ENCODE measurements around the gene SLX4IP.

SLX4IP gene

DNA sequence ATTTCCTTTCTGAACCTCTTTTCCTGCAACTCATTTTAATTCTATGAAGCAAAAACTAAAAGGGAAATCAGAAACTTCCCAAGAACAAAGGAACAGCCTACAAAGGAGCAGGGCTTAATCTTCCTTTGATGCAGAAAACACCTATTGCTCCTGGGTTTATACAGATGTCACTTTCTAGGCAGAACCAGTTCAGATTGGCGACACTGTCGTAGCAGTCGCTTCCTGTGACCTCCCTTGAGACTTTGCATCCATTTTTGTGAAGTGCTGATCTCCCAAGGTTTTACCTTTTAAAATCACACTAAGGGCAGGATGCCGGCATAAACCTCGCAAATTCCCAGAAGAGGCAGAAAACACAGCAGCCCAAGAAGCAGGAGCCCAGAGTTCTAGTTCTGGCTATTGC is 198.6 kb downstream of the SLX4IP start:
- no peak for DNase-seq (ENCODE audit: low read depth)
- H3K4me3 ChIP-seq (ENCODE audit: low read depth, low read length) = no peak overlapping the region
- TF ChIP-seq, protein P1, sequence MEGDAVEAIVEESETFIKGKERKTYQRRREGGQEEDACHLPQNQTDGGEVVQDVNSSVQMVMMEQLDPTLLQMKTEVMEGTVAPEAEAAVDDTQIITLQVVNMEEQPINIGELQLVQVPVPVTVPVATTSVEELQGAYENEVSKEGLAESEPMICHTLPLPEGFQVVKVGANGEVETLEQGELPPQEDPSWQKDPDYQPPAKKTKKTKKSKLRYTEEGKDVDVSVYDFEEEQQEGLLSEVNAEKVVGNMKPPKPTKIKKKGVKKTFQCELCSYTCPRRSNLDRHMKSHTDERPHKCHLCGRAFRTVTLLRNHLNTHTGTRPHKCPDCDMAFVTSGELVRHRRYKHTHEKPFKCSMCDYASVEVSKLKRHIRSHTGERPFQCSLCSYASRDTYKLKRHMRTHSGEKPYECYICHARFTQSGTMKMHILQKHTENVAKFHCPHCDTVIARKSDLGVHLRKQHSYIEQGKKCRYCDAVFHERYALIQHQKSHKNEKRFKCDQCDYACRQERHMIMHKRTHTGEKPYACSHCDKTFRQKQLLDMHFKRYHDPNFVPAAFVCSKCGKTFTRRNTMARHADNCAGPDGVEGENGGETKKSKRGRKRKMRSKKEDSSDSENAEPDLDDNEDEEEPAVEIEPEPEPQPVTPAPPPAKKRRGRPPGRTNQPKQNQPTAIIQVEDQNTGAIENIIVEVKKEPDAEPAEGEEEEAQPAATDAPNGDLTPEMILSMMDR (IDR thresholded peaks at IDR 0.05; ENCODE audit: insufficient read depth, low read depth, low read length, missing control alignments) = no peak

DNA sequence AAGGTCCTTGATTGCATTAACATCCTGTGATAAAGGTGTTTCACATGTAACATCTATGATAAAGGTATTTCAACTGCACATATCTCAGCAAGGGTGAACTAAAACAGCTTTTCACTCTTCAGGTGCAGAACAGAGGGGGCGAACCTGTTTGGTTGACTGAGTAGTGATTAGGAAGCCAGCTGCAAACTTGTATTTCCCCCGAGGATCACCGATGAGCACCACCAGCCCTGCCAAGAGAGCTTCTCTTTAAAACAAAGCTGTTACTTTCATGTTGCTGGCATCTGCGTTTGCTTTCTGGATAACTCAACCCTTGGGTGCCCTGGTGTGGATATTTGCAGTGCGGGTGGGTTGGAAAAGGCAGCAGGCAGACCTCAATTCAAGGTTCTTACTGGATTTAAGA is 199.1 kb downstream of the SLX4IP start:
- TF ChIP-seq, protein P1 (IDR thresholded peaks at IDR 0.05; ENCODE audit: insufficient read depth, low read depth, low read length, missing control alignments) = no peak
- DNase-seq (ENCODE audit: low read depth) = no peak
- no peak overlapping the region for H3K4me3 ChIP-seq (ENCODE audit: low read depth, low read length)

- no peak for DNase-seq (ENCODE audit: low read depth)
- TF ChIP-seq, protein P1 (IDR thresholded peaks at IDR 0.05; ENCODE audit: insufficient read depth, low read depth, low read length, missing control alignments) = no peak
Measured at GRCh38 chr20:10634683-10635411, 199.7 kb downstream of the SLX4IP start.

DNA sequence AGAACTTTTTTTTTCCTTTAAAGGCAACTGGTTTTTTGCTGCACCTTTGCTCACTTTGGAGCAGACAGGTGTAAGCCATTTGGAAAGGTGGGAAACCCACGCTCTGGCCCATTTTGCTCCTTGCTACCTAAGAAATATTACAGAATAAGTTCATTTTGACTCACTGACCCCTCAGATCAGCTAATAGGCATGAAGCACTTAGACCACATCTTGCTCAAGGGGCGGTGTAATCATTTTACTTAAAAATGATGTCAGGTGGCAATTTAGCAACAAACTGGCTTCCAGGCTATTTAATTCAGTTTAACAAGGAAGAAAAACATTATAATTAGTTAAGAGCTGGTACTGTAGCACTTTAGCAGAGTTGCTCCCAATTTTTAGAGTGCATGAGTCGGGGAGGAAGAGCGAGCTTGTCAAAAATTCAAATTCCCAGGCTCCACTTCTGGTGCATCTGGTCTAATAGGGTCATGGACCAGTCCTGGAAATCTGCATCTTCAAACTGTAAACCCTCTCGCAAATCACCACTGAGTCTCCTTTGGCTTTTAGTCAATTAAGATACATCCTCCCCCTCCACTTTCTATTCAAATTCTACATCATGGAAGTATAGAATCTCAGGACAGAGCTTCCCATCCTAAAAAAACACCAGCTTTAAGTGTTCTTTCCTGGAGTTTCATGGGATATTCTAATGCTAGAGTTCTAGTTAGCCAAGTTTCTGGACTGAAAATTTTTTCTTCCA is 200.5 kb downstream of the SLX4IP start:
- H3K4me3 ChIP-seq (ENCODE audit: low read depth, low read length) = no peak overlapping the region
- no peak for DNase-seq (ENCODE audit: low read depth)
- TF ChIP-seq, protein P1 (IDR thresholded peaks at IDR 0.05; ENCODE audit: insufficient read depth, low read depth, low read length, missing control alignments) = no peak

More at GRCh38 chr20:10634683-10635411, 199.7 kb downstream of the SLX4IP start:
- H3K4me3 ChIP-seq (ENCODE audit: low read depth, low read length) = no peak overlapping the region

GRCh38 chr20:10636326-10636818 is 201.3 kb downstream of the SLX4IP start:
- TF ChIP-seq, protein P1 (IDR thresholded peaks at IDR 0.05; ENCODE audit: insufficient read depth, low read depth, low read length, missing control alignments) = no peak
- no peak for DNase-seq (ENCODE audit: low read depth)
- no peak overlapping the region for H3K4me3 ChIP-seq (ENCODE audit: low read depth, low read length)

- TF ChIP-seq, protein P1 (IDR thresholded peaks at IDR 0.05; ENCODE audit: insufficient read depth, low read depth, low read length, missing control alignments) = no peak
- no peak overlapping the region for H3K4me3 ChIP-seq (ENCODE audit: low read depth, low read length)
- DNase-seq (ENCODE audit: low read depth) = no peak
Measured at GRCh38 chr20:10637031-10637559, 202.0 kb downstream of the SLX4IP start.

Data from GM12865 (cell line).